ENCODE results near the gene MEIKIN. TPM values are rescaled to one million over a fixed set of nuclear protein-coding genes. Genes with fewer than 3 reads are reported as not detected.

MEIKIN gene
- total RNA-seq, 1 donor: not detected

GRCh38 chr5:131947445-131947844 is 2.0 kb upstream of the MEIKIN start:
- H3K4me3 ChIP-seq (ENCODE audit: low read depth, low read length): no peak overlapping the region
- DNase-seq (ENCODE audit: low read depth): no peak
- no peak for TF ChIP-seq CTCF (IDR thresholded peaks at IDR 0.05; ENCODE audit: insufficient read depth, low read length)

GRCh38 chr5:131944702-131945550 is 537 bp downstream of the MEIKIN start:
- DNase-seq (ENCODE audit: low read depth): no peak
- no peak overlapping the region for H3K4me3 ChIP-seq (ENCODE audit: low read depth, low read length)
- no peak for TF ChIP-seq CTCF (IDR thresholded peaks at IDR 0.05; ENCODE audit: insufficient read depth, low read length)

GRCh38 chr5:131943916-131944315 is 1.5 kb downstream of the MEIKIN start:
- no peak for DNase-seq (ENCODE audit: low read depth)
- H3K4me3 ChIP-seq (ENCODE audit: low read depth, low read length): no peak overlapping the region
- no peak for TF ChIP-seq CTCF (IDR thresholded peaks at IDR 0.05; ENCODE audit: insufficient read depth, low read length)

- TF ChIP-seq CTCF (IDR thresholded peaks at IDR 0.05; ENCODE audit: insufficient read depth, low read length): no peak
- no peak overlapping the region for H3K4me3 ChIP-seq (ENCODE audit: low read depth, low read length)
- no peak for DNase-seq (ENCODE audit: low read depth)
Observed at GRCh38 chr5:131942016-131942415, 3.4 kb downstream of the MEIKIN start.

GRCh38 chr5:131939690-131940345 is 5.6 kb downstream of the MEIKIN start:
- no peak for TF ChIP-seq CTCF (IDR thresholded peaks at IDR 0.05; ENCODE audit: insufficient read depth, low read length)
- DNase-seq (ENCODE audit: low read depth): no peak
- H3K4me3 ChIP-seq (ENCODE audit: low read depth, low read length): no peak overlapping the region

GRCh38 chr5:131932235-131932634 is 13.2 kb downstream of the MEIKIN start:
- no peak for TF ChIP-seq CTCF (IDR thresholded peaks at IDR 0.05; ENCODE audit: insufficient read depth, low read length)
- DNase-seq (ENCODE audit: low read depth): no peak
- no peak overlapping the region for H3K4me3 ChIP-seq (ENCODE audit: low read depth, low read length)
